Muscle layer of colon (tissue), 2 donors: ENCODE measurements around the gene CENPX.

Experiments
- H3K27ac ChIP-seq: one replicate; pipeline ENCODE4 v1.7.0; 2013; ENCODE audit warnings: low read depth, mild to moderate bottlenecking, low read length, moderate library complexity
- H3K27me3 ChIP-seq, 2 donors: one replicate each; pipeline ENCODE4 v1.7.0; 2013; ENCODE audit warnings: low read length in 2 of 2, mild to moderate bottlenecking in 2 of 2; ENCODE audit not compliant: insufficient read depth in 2 of 2, control insufficient read depth in 1 of 2
- H3K36me3 ChIP-seq: one replicate; pipeline ENCODE4 v1.7.0; 2013; ENCODE audit warnings: mild to moderate bottlenecking, low read length; ENCODE audit not compliant: insufficient read depth
- H3K4me1 ChIP-seq: one replicate; pipeline ENCODE4 v1.7.0; 2013; ENCODE audit warnings: mild to moderate bottlenecking, low read length; ENCODE audit not compliant: insufficient read depth
- H3K4me3 ChIP-seq, 2 donors: one replicate each; pipeline ENCODE4 v1.7.0; 2013; ENCODE audit warnings: low read length in 2 of 2, low read depth in 1 of 2, mild to moderate bottlenecking in 1 of 2, moderate library complexity in 1 of 2
- H3K9ac ChIP-seq: one replicate; pipeline ENCODE4 v1.7.0; 2013; ENCODE audit warnings: low read length
- H3K9me3 ChIP-seq: one replicate; pipeline ENCODE4 v1.7.0; 2013; ENCODE audit warnings: mild to moderate bottlenecking, low read length
- donor health status: abdominal sarcoma.
- donor health status: Adenocarcinoma of cecum.

CENPX gene

DNA sequence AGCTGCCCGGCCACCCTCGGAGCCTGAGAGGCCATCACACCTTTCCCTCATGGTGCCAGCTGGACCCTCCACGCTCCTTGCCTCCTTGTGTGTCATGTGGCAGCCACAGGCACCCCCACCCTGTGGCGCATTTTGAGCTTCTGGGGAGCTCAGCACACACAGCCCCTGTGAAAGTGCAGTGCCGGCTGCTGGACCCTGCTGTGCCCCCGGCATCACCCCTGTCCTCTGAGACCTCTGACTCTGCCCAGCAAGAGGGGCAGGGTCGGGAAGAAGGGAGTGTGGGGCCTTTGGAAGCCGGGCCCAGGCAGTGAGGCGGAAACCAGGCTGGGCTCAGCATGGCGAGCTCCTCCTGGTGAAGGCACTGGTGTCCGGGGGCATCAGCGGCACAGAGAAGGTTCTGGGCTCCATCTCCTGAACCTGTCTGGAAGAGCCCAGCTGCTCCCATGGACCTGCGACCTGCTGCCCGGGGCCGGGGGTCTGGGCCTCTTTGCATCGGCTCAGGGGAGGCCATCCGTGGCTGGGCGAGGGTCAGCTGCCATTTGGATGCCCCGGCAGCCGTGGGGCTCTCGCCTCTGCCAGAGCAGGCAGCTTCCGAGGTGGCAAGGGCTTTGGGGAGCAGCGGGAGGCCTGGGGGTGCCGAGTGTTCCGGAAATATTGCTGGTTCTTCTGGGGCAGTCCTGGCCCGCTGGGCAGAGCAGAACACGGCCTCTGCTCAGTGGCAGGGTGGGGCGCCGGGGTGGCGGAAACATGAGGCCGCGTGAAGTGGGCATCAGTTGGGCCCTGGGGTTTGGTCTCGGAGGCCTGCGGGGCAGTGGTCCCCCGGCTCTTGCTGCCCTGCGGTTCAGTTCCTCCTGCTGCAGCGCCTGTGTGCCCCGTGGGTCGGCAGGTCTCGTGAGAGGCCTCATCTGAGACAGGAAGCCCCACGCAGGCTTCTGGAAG lies 17.9 kb downstream of the CENPX start:
- H3K9me3 ChIP-seq: no peaks in the 10 kb centered on the region
- no peaks in the 10 kb centered on the region for H3K36me3 ChIP-seq
- H3K9ac ChIP-seq: no peak overlapping the region
- H3K4me3 ChIP-seq: no peak overlapping the region
- peak overlapping the region; percentile 57 for H3K27ac ChIP-seq
- no peaks in the 10 kb centered on the region for H3K27me3 ChIP-seq
- H3K4me1 ChIP-seq: peaks cover 41% of the 10 kb centered on the region

- H3K27ac ChIP-seq: peak overlapping the region; percentile 57
- H3K9ac ChIP-seq: no peak overlapping the region
- H3K36me3 ChIP-seq: no peaks in the 10 kb centered on the region
- peak overlapping the region in 1 of 2 donors; percentile 11 for H3K4me3 ChIP-seq
- H3K9me3 ChIP-seq: no peaks in the 10 kb centered on the region
- peaks cover 41% of the 10 kb centered on the region for H3K4me1 ChIP-seq
- H3K27me3 ChIP-seq: no peaks in the 10 kb centered on the region
Observed at GRCh38 chr17:82003411-82004381, 19.0 kb downstream of the CENPX start.

GRCh38 chr17:82001571-82002056 lies 21.1 kb downstream of the CENPX start:
- H3K4me3 ChIP-seq: no peak overlapping the region
- no peak overlapping the region for H3K27ac ChIP-seq
- no peak overlapping the region for H3K9ac ChIP-seq
- H3K36me3 ChIP-seq: no peaks in the 10 kb centered on the region
- H3K9me3 ChIP-seq: no peaks in the 10 kb centered on the region
- H3K27me3 ChIP-seq: no peaks in the 10 kb centered on the region
- H3K4me1 ChIP-seq: peaks cover 33% of the 10 kb centered on the region

DNA sequence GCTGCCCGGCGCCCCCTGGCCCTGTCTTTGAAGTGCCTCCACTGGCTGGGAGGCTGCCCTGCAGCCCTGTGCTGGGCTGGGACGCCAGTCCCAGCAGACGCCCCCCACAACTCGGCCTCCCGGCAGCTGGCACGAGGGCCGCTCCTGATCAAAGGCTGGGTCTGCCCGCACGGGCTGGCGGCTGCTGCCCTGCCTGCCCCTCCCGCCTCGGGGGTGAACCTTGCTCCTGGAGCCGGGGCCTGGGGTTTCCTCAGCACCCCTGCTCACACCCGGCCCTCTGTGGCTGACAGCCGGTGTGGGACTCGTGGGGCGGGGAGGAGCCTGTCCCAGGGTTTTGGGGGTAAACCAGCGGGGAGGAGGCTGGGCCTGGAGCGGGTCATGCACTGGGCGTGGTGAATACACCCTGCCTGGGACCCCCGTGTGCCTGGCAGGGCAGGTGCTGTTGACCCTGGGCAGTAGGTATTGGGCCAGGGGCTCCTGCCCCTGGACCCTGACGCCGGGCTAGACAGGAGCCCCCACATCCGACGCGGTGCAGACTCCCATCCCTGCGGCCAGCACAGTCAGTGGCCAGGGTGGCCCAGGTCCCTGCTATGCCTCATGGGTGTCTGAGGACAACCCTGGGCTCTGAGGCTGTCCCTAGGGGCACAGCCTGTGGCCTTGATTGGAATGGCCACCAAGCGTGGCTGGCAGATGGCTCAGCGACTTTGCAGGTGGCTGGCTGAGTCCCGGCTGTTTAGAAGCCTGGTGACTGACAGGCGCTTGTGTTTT lies 21.7 kb downstream of the CENPX start:
- H3K27ac ChIP-seq: no peak overlapping the region
- no peaks in the 10 kb centered on the region for H3K36me3 ChIP-seq
- peaks cover 27% of the 10 kb centered on the region for H3K4me1 ChIP-seq

GRCh38 chr17:81999976-82000802 lies 22.5 kb downstream of the CENPX start:
- Histone ChIP-seq H3K4me1 (peaks cover 19% of the 10 kb centered on the region), H3K9me3 (no peaks in the 10 kb centered on the region), H3K27ac (no peak overlapping the region), H3K4me3 (no peak overlapping the region), H3K27me3 (no peaks in the 10 kb centered on the region), H3K9ac (no peak overlapping the region), H3K36me3 (no peaks in the 10 kb centered on the region)

More for the DNA sequence above, 21.7 kb downstream of the CENPX start:
- Histone ChIP-seq H3K27me3 (no peaks in the 10 kb centered on the region), H3K4me3 (no peak overlapping the region), H3K9me3 (no peaks in the 10 kb centered on the region), H3K9ac (no peak overlapping the region)

GRCh38 chr17:81999587-81999975 lies 23.1 kb downstream of the CENPX start:
- H3K36me3 ChIP-seq: no peaks in the 10 kb centered on the region
- no peak overlapping the region for H3K9ac ChIP-seq
- H3K27me3 ChIP-seq: no peaks in the 10 kb centered on the region
- H3K9me3 ChIP-seq: no peaks in the 10 kb centered on the region
- peaks cover 18% of the 10 kb centered on the region for H3K4me1 ChIP-seq
- H3K4me3 ChIP-seq: no peak overlapping the region
- no peak overlapping the region for H3K27ac ChIP-seq

DNA sequence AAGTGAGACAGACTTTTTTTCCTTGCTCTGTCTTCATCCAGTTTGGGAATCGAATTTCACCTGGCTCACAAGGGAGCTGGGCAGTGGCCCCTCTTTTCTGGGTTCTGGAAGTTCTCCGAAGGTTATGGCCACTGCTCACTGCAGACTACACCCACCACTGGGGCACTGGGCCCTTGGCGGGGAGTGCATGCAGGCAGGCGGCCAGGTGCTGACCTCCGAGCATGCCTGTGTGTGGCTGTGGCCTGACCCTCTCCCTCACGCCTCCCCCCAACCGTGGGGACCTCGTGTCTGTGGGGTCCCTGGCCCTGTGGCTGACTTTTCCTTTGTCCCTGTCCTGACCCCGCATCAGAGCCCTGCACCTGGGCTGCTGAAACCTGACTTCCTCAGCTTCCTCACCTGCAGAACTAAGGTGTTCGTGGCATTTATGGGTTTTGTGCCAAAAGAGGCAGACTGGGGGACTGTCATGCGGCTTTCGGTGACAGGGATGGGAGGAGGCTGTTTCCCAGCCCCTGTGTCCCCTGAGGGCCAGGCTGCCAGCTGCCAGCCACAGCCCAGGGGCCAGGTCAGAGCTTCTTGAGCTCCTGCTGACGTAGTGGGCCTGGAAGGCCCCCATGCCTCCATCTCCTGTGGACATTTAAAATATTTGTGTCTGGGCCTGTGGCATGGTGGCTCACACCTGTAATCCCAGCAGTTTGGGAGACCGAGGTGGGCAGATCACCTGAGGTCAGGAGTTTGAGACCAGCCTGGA lies 23.8 kb downstream of the CENPX start:
- peaks cover 11% of the 10 kb centered on the region for H3K4me1 ChIP-seq
- H3K4me3 ChIP-seq: no peak overlapping the region
- H3K27me3 ChIP-seq: no peaks in the 10 kb centered on the region
- H3K9ac ChIP-seq: no peak overlapping the region
- no peaks in the 10 kb centered on the region for H3K36me3 ChIP-seq
- no peaks in the 10 kb centered on the region for H3K9me3 ChIP-seq
- H3K27ac ChIP-seq: no peak overlapping the region

- Histone ChIP-seq H3K4me1 (peaks cover 6% of the 10 kb centered on the region), H3K27me3 (no peaks in the 10 kb centered on the region), H3K4me3 (no peak overlapping the region), H3K27ac (no peak overlapping the region), H3K9me3 (no peaks in the 10 kb centered on the region), H3K36me3 (no peaks in the 10 kb centered on the region), H3K9ac (no peak overlapping the region)
Observed at GRCh38 chr17:81998212-81998611, 24.5 kb downstream of the CENPX start.

DNA sequence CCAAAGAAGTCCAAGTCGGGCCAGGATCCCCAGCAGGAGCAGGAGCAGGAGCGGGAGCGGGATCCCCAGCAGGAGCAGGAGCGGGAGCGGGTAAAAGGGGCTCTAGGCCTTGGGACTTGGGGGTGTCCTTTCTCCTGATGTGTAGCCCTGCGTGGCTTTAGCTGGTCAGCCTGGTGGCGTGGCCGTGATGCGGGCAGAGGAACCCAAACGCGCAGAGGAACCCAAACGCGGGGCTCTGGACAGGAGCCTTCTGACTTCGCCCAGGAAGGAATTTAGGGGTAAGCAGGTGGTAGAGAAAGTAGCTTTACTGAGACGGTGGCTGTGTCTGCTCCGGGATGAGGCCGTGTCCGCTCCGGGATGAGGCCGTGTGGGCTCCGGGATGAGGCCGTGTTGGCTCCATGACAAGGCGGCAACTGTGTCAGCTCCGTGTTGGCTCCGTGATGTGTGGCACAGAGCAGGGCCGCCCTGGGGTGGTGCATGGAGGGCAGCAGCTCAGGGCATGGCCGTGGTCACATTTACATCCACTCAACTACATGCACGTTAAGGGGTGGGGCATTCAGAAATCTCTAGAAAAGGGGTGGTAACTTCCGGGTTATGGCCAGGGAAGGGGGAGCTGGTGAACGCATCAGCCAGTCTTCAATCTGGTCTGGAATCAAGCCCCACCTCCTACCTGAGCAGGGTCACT lies 25.8 kb downstream of the CENPX start:
- peaks cover 10% of the 10 kb centered on the region for H3K4me1 ChIP-seq
- no peaks in the 10 kb centered on the region for H3K27me3 ChIP-seq
- H3K9me3 ChIP-seq: no peaks in the 10 kb centered on the region
- no peaks in the 10 kb centered on the region for H3K36me3 ChIP-seq
- no peak overlapping the region for H3K27ac ChIP-seq
- no peak overlapping the region for H3K4me3 ChIP-seq
- no peak overlapping the region for H3K9ac ChIP-seq
